A673 (cell line): ENCODE results near the gene CCDC171. TPM values are rescaled to one million over a fixed set of nuclear protein-coding genes. Genes with fewer than 3 reads are reported as not detected.

Source experiments
- BruUV-seq: library from RNA; stranded (reverse); fragments of 400-500 nt; replicated peaks from 2 replicates; lab custom pipeline; 2021; lab: Mats Ljungman, UMichigan
- CTCF ChIA-PET: fragments of 300-600 bp; sonication (Branson Sonifier 250); formaldehyde crosslinking; loops from one replicate; lab custom pipeline; 2022; ENCODE audit warnings: antibody characterized with exemption; lab: Charles Lee
- POLR2A ChIA-PET: fragments of 300-600 bp; sonication (Branson Sonifier 250); formaldehyde crosslinking; loops from one replicate; lab custom pipeline; 2022; ENCODE audit warnings: antibody characterized with exemption; ENCODE audit not compliant: low non-redundant PET; lab: Charles Lee
- DNase-seq: peaks from one replicate; pipeline ENCODE4 v3.0.0-alpha.2; 2015; ENCODE audit warnings: low spot score
- H3K27ac ChIP-seq: fragments of 200-600 bp; sonication (generic); 2 replicates; pipeline ENCODE4 v1.5.1; 2016; ENCODE audit warnings: mixed run types, low read depth, mild to moderate bottlenecking, mixed read lengths, antibody characterized with exemption, low read length; ENCODE audit not compliant: poor library complexity, severe bottlenecking
- H3K27me3 ChIP-seq: fragments of 200-600 bp; sonication (generic); replicated peaks from 2 replicates; pipeline ENCODE4 v1.6.1; 2017; ENCODE audit warnings: mixed run types, low read depth, mild to moderate bottlenecking, mixed read lengths, antibody characterized with exemption, low read length; ENCODE audit not compliant: insufficient read depth, poor library complexity
- H3K36me3 ChIP-seq: fragments of 200-600 bp; sonication (generic); 2 replicates; pipeline ENCODE4 v1.6.1; 2016; ENCODE audit warnings: mixed run types, mild to moderate bottlenecking, mixed read lengths, antibody characterized with exemption, low read length; ENCODE audit not compliant: insufficient read depth, poor library complexity, severe bottlenecking
- H3K4me1 ChIP-seq: fragments of 200-600 bp; sonication (generic); 2 replicates; pipeline ENCODE4 v1.6.1; 2017; ENCODE audit warnings: mixed run types, mild to moderate bottlenecking, mixed read lengths, antibody characterized with exemption, low read length; ENCODE audit not compliant: insufficient read depth, poor library complexity, severe bottlenecking
- H3K4me3 ChIP-seq: fragments of 200-600 bp; sonication (generic); 2 replicates; pipeline ENCODE4 v1.5.1; 2016; ENCODE audit warnings: low read depth, mixed run types, mild to moderate bottlenecking, mixed read lengths, low read length; ENCODE audit not compliant: poor library complexity, severe bottlenecking
- H3K9me3 ChIP-seq: fragments of 200-600 bp; sonication (generic); 2 replicates; pipeline ENCODE4 v1.6.1; 2016; ENCODE audit warnings: mixed run types, low read depth, mild to moderate bottlenecking, mixed read lengths, antibody characterized with exemption, low read length; ENCODE audit not compliant: poor library complexity, severe bottlenecking
- CTCF ChIP-seq: fragments of 300-800, 200-600 bp; sonication (generic); conservative IDR thresholded peaks from 2 replicates; pipeline ENCODE4 v1.5.1; 2017; ENCODE audit warnings: low read depth, mild to moderate bottlenecking, antibody characterized with exemption, low read length, moderate library complexity, mixed read lengths
- EZH2 ChIP-seq: fragments of 200-600 bp; sonication (generic); IDR thresholded peaks from 2 replicates; pipeline ENCODE4 v1.6.1; 2017; ENCODE audit warnings: borderline replicate concordance, low read depth, mild to moderate bottlenecking, mixed read lengths, antibody characterized with exemption, low read length; ENCODE audit not compliant: poor library complexity, severe bottlenecking
- intact Hi-C: fragments of 100-400 bp; cut with micrococcal nuclease; formaldehyde crosslinking; loops from one replicate; pipeline ENCODE4 v1.10.0; 2022; ENCODE audit not compliant: unreplicated experiment
- total RNA-seq: library from RNA; stranded (reverse); gene quantifications from 2 replicates; pipeline ENCODE4 v1.2.3, GENCODE V29; 2021

CCDC171 gene
- total RNA-seq, 1 experiment from 2014 or later = 72.5 TPM

- no TSS peak for BruUV-seq
These were observed 284.3 kb downstream of the CCDC171 start for GRCh38 chr9:15837079-15837679.

DNA sequence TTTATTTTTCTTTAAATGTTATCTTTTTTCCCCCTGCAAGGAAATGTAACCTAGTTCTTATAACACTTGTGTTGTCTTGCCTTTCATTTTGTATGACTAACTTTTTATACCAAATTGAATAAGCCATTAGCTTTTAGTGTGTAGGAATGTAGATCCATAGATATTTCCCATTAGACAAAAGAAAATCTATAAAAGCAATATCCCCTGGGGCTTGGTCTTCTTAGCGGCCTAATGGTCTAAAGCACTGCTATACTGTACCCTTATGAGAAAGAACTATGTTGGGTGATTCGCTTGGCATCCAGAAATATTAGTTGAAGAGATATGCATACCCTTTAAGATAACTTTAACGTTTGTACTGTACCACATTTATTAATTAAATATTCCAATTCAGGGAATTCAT lies 289.2 kb downstream of the CCDC171 start:
- TF ChIP-seq CTCF (no peak), EZH2 (no peak)
- intact Hi-C loops = loop anchor here (5.0 kb wide), 1 partner anchor 40 kb away; no protein-coding TSS in a partner anchor
- DNase-seq = peak; percentile 58
- POLR2A ChIA-PET = no interaction called here
- no peak overlapping the region for H3K4me3 ChIP-seq
- H3K27ac ChIP-seq = peak overlapping the region; percentile 67
- peaks cover 27% of the 10 kb centered on the region for H3K4me1 ChIP-seq
- H3K27me3 ChIP-seq = no peaks in the 10 kb centered on the region
- no TSS peak for BruUV-seq
- no peaks in the 10 kb centered on the region for H3K9me3 ChIP-seq
- H3K36me3 ChIP-seq = no peaks in the 10 kb centered on the region
- CTCF ChIA-PET = no interaction called here

More at GRCh38 chr9:15837079-15837679, 284.3 kb downstream of the CCDC171 start:
- no peaks in the 10 kb centered on the region for H3K9me3 ChIP-seq
- H3K4me1 ChIP-seq = peaks cover 12% of the 10 kb centered on the region
- H3K27me3 ChIP-seq = no peaks in the 10 kb centered on the region
- no peak overlapping the region for H3K27ac ChIP-seq
- intact Hi-C loops = no loop called here
- DNase-seq = peak; percentile 67
- POLR2A ChIA-PET = no interaction called here
- TF ChIP-seq EZH2 (no peak), CTCF (peak; percentile 62)
- H3K4me3 ChIP-seq = no peak overlapping the region
- H3K36me3 ChIP-seq = no peaks in the 10 kb centered on the region
- CTCF ChIA-PET = no interaction called here

DNA sequence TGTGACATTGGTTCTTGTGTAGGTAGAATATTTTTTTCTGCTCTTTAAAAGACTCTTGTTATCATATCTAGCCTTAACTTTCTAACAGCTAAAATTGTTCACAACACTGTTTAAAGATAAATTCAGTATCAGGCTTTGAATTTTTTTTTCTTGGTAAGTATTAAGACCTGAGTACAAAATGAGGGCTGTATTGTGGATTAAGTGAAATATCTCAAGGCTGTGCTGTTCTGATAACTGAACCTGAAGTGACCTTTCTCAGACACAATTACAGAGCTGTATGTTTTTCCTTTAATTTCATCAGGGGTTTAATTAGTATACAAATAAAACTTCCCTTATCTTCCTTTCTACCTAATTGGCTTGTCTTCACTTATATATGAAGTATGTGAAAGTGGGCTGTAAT lies 290.5 kb downstream of the CCDC171 start:
- Histone ChIP-seq H3K4me1 (peaks cover 27% of the 10 kb centered on the region), H3K27ac (peak overlapping the region; percentile 87), H3K36me3 (no peaks in the 10 kb centered on the region), H3K9me3 (no peaks in the 10 kb centered on the region), H3K4me3 (no peak overlapping the region), H3K27me3 (no peaks in the 10 kb centered on the region)
- ChIA-PET CTCF (no interaction called here), POLR2A (no interaction called here)
- no TSS peak for BruUV-seq
- peak; percentile 14 for DNase-seq
- TF ChIP-seq CTCF (no peak), EZH2 (no peak)
- intact Hi-C loops = loop anchor here (5.0 kb wide), 1 partner anchor 39 kb away; no protein-coding TSS in a partner anchor
